ENCODE measurements around the gene OAF. TPM values are rescaled to one million over a fixed set of nuclear protein-coding genes. Genes with fewer than 3 reads are reported as not detected.
A peak's percentile ranks its signal among the peaks of the same experiment; 100 is the strongest.

Gene OAF
- total and polyA plus RNA-seq, 2 of the 8 experiments (the other 6 are each of a cell fraction or from before 2014, with no cell fraction given), result 1.3 to 1.5 TPM

DNA sequence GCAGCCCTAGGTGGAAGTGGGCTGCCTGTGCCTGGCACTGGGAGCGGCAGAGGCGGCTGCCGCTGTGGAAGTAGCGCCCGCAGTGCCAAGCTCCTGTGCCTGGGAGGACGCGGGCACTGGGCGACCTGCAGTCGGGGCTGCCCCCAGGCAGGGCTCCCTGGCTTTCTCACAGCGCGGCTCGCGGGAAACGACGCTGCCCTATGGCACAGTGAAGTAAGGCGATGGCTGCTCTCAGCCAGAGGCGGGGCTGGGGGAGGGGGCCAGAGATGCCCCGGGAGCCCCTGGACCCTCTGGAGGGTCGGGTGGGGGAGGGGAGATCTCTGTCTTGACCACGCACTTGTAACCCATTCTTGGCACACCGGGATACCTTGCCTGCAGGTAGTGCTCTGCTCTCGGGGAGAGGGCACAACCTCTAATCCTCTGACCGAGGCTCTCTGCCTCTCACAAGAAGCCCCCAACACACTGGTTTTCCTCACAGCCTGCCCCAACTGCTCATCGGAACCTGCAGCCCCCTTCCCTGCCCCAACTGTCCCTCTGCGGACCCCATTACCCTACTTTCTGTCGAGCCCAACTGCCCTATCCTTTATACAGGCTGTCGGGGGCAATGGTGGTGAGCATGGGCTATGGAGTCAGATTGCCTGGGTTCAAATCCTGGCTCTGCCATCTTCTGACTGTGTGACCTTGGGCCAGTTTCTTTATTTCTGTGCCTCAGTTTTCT is 40.7 kb upstream of the OAF start:
- peak overlapping the region; percentile 51 for H4K8ac ChIP-seq (ENCODE audit: extremely low read depth, insufficient read depth, low read length)
- no peak overlapping the region for H2BK5ac ChIP-seq (ENCODE audit: low read depth, low read length)
- no peak overlapping the region for H4K5ac ChIP-seq (ENCODE audit: insufficient read length, low read depth, low read length)
- H3K9me3 ChIP-seq (ENCODE audit: insufficient read depth in 2 of 2, low read depth in 1 of 2, low read length in 1 of 2), result no peaks in the 10 kb centered on the region
- H3K18ac ChIP-seq (ENCODE audit: extremely low read depth, low read length), result no peak overlapping the region
- no peak overlapping the region for H3K56ac ChIP-seq (replicated peaks; ENCODE audit: insufficient read length, low read depth, low read length)
- H3K27ac ChIP-seq (ENCODE audit: low read depth, low read length), result no peak overlapping the region
- H3K79me1 ChIP-seq (ENCODE audit: low read depth, low read length), result no peaks in the 10 kb centered on the region
- no peaks in the 10 kb centered on the region for H3K79me2 ChIP-seq (ENCODE audit: control insufficient read depth in 1 of 2, insufficient read depth in 2 of 2, low read length in 2 of 2)
- H3K4me2 ChIP-seq (ENCODE audit: insufficient read depth in 1 of 2, low read depth in 2 of 2, low read length in 2 of 2), result peak overlapping the region; percentile 52 to 95; a peak in 3 of 4 replicates
- no peaks in the 10 kb centered on the region for H3K36me3 ChIP-seq (ENCODE audit: control insufficient read depth in 2 of 4, insufficient read depth in 4 of 4, low read length in 3 of 4)
- DNase-seq (ENCODE audit: low read depth in 1 of 2, low spot score in 2 of 2) (peak in 1 of 2 experiments; percentile 57), FAIRE-seq (no peak)
- H2BK12ac ChIP-seq (ENCODE audit: low read depth, low read length), result no peak overlapping the region; the same call in 1 of the 2 replicates
- H3K4me3 ChIP-seq (ENCODE audit: extremely low read depth in 1 of 4, insufficient read depth in 2 of 4, low read depth in 3 of 4, low read length in 4 of 4), result peak overlapping the region in 1 of 4 experiments; percentile 67; a peak in 2 of 8 replicates
- CTCF ChIA-PET (ENCODE audit: partially characterized antibody), result interaction anchor here (0.7 to 10.5 kb wide), 18 partner anchors 10 to 332 kb away, joined by 3 to 394 read pairs (median 10); partner anchors contain the start of genes OAF and POU2F3
- TF ChIP-seq, protein P1, sequence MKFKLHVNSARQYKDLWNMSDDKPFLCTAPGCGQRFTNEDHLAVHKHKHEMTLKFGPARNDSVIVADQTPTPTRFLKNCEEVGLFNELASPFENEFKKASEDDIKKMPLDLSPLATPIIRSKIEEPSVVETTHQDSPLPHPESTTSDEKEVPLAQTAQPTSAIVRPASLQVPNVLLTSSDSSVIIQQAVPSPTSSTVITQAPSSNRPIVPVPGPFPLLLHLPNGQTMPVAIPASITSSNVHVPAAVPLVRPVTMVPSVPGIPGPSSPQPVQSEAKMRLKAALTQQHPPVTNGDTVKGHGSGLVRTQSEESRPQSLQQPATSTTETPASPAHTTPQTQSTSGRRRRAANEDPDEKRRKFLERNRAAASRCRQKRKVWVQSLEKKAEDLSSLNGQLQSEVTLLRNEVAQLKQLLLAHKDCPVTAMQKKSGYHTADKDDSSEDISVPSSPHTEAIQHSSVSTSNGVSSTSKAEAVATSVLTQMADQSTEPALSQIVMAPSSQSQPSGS (IDR thresholded peaks at IDR 0.05; ENCODE audit: low read length), result no peak
- no peak for TF ChIP-seq EGR1 (IDR thresholded peaks at IDR 0.05; ENCODE audit: borderline replicate concordance, low read depth, low read length)
- TF ChIP-seq JUN (IDR thresholded peaks at IDR 0.05; ENCODE audit: low read depth, low read length), result no peak
- H2BK15ac ChIP-seq (ENCODE audit: low read length), result no peak overlapping the region
- no peak overlapping the region for H2BK120ac ChIP-seq (replicated peaks; ENCODE audit: low read depth, low read length)
- no peak overlapping the region for H4K91ac ChIP-seq (replicated peaks; ENCODE audit: insufficient read length, low read length)
- no peak overlapping the region for H2BK20ac ChIP-seq (ENCODE audit: low read length)
- peaks cover 27 to 80% (median 55%) of the 10 kb centered on the region in 4 experiments for H3K27me3 ChIP-seq (replicated peaks in 1 of 4; ENCODE audit: control insufficient read depth in 3 of 4, extremely low read depth in 1 of 4, insufficient read depth in 3 of 4, low read length in 3 of 4)
- no peak overlapping the region for H3K9ac ChIP-seq (replicated peaks in 1 of 4; ENCODE audit: extremely low read depth in 1 of 4, low read depth in 3 of 4, low read length in 3 of 4)
- H3K14ac ChIP-seq (ENCODE audit: insufficient read length), result no peak overlapping the region
- POLR2A ChIA-PET (ENCODE audit: partially characterized antibody), result interaction anchor here (1.4 to 1.8 kb wide), 2 partner anchors 60 to 67 kb away, joined by 4 read pairs; no protein-coding TSS in a partner anchor
- H2AFZ ChIP-seq (ENCODE audit: low read length), result no peak overlapping the region
- H3K4me1 ChIP-seq (replicated peaks in 1 of 4; ENCODE audit: control insufficient read depth in 3 of 4, insufficient read depth in 4 of 4, low read length in 3 of 4), result peaks cover 0 to 15% (median 3%) of the 10 kb centered on the region in 4 experiments; a peak in 5 of 7 replicates
- peaks cover 0 to 3% of the 10 kb centered on the region in 2 experiments for H4K20me1 ChIP-seq (replicated peaks in 1 of 2; ENCODE audit: control insufficient read depth in 1 of 2, insufficient read depth in 2 of 2, low read length in 2 of 2)
- peaks cover 5% of the 10 kb centered on the region; the same call in 1 of the 2 replicates for H3K23me2 ChIP-seq (ENCODE audit: low read depth, low read length)
- H3K23ac ChIP-seq (ENCODE audit: insufficient read length), result no peak overlapping the region
- H3K4ac ChIP-seq (replicated peaks; ENCODE audit: insufficient read length, low read depth, low read length), result no peak overlapping the region
- H2AK5ac ChIP-seq (ENCODE audit: low read depth, low read length), result no peak overlapping the region
- WGBS, 2 experiments (ENCODE audit: extremely low coverage in 1 of 2, insufficient coverage in 1 of 2, insufficient read length in 1 of 2, insufficient replicate concordance in 2 of 2, low coverage in 1 of 2, low lambda C conversion rate in 2 of 2, missing lambda C conversion rate in 1 of 2), result 90% methylated on average over 21 of the region's 27 CpGs; no CpG with 5 or more reads in 1 of the 2 experiments

Measured in H1 (cell line).